Left lung (tissue), 10 donors: Measurements from ENCODE around the gene CRX. TPM values are rescaled to one million over a fixed set of nuclear protein-coding genes. Genes with fewer than 3 reads are reported as not detected.
"Not testable (repeated sequence)": the region's sequence is repeated elsewhere in the genome, so short reads cannot be mapped to it uniquely, and the experiment has no call there.

ENCODE experiments used
- ATAC-seq: fragments of 200-7000 bp; cut with Tn5 transposase; one replicate; pipeline ENCODE4 v1.9.1; 2020; ENCODE audit warnings: moderate library complexity
- DNase-seq, 4 donors: peaks; one replicate each; pipeline ENCODE4 v3.0.0-alpha.2; 2013 to 2020
- H3K27ac ChIP-seq, 2 donors: fragments of 200-600 bp; sonication (generic) in 1 of 2; one replicate each; pipeline versions ENCODE4 v1.5.0 to v1.8.0; 2020 to 2021
- H3K27me3 ChIP-seq, 2 donors: fragments of 200-600 bp; sonication (generic) in 1 of 2; one replicate each; pipeline versions ENCODE4 v1.5.0 to v1.8.0; 2020 to 2021
- H3K36me3 ChIP-seq, 2 donors: fragments of 200-600 bp; sonication (generic) in 1 of 2; one replicate each; pipeline versions ENCODE4 v1.5.0 to v1.8.0; 2020 to 2021
- H3K4me1 ChIP-seq, 2 donors: fragments of 200-600 bp; one replicate each; pipeline ENCODE4 v1.8.0; 2021
- H3K4me3 ChIP-seq, 2 donors: fragments of 200-600 bp; sonication (generic) in 1 of 2; one replicate each; pipeline versions ENCODE4 v1.5.0 to v1.8.0; 2020 to 2021; ENCODE audit warnings: mild to moderate bottlenecking in 1 of 2
- H3K9me3 ChIP-seq, 2 donors: fragments of 200-600 bp; sonication (generic) in 1 of 2; one replicate each; pipeline versions ENCODE4 v1.5.0 to v1.8.0; 2020 to 2021
- intact Hi-C, 2 donors: fragments of 100-400 bp; cut with DNase I; formaldehyde crosslinking; loops; one replicate each; pipeline versions ENCODE4 v1.11.2 to v1.14.2; 2022
- polyA plus RNA-seq, 6 donors: library from polyadenylated mRNA; unstranded; fragments of 120-200 nt; gene quantifications; one replicate each; pipeline ENCODE4 v1.2.1, GENCODE V29; 2013; ENCODE audit not compliant: insufficient read length in 6 of 6
- total RNA-seq, 2 donors: library from RNA; stranded (reverse); fragmentation: NEBNext Ultra II Directional; extraction: Animal tissue kit (Norgen Biotek cat#: 25700); gene quantifications; one replicate each; pipeline ENCODE4 v1.2.1, GENCODE V29; 2021
- TF ChIP-seq, protein P1 (sequence below), 2 donors: fragments of 200-600 bp; sonication (generic) in 1 of 2; IDR thresholded peaks; one replicate each; pipeline versions ENCODE4 v1.5.0 to v1.8.0; 2021; ENCODE audit warnings: antibody characterized with exemption in 2 of 2
- donor health status: DM: no; HTN: yes; CAD: no.
- donor health status: DM: no; HTN: no; CAD: no.

The CRX gene
- total and polyA plus RNA-seq, 8 donors = 0.07 to 0.14 (median 0.07) TPM; not detected in 2

DNA sequence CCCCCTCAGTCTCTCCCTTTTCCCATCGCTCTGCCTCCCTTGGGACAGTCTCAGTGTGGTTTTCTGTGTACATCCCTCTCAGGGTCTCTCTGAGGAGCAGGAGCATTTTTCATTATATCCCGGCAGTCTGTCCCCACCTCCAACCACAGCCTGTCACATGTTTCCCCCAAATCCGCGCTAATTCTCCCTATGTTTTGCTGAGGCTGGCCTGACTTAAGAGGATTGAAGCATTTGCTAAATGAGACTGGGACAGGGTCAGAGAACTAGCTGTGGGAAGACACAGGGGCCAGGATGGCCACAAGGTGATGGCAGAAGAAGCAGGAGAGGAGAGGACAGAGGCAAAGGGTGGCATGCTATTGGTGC lies 22.9 kb upstream of the CRX start:
- Histone ChIP-seq H3K4me3 (no peak overlapping the region), H3K9me3 (peaks cover 0 to 5% of the 10 kb centered on the region in 2 donors), H3K27me3 (no peaks in the 10 kb centered on the region), H3K27ac (no peak overlapping the region), H3K36me3 (no peaks in the 10 kb centered on the region), H3K4me1 (no peaks in the 10 kb centered on the region)
- DNase-seq = no peak
- TF ChIP-seq, protein P1, sequence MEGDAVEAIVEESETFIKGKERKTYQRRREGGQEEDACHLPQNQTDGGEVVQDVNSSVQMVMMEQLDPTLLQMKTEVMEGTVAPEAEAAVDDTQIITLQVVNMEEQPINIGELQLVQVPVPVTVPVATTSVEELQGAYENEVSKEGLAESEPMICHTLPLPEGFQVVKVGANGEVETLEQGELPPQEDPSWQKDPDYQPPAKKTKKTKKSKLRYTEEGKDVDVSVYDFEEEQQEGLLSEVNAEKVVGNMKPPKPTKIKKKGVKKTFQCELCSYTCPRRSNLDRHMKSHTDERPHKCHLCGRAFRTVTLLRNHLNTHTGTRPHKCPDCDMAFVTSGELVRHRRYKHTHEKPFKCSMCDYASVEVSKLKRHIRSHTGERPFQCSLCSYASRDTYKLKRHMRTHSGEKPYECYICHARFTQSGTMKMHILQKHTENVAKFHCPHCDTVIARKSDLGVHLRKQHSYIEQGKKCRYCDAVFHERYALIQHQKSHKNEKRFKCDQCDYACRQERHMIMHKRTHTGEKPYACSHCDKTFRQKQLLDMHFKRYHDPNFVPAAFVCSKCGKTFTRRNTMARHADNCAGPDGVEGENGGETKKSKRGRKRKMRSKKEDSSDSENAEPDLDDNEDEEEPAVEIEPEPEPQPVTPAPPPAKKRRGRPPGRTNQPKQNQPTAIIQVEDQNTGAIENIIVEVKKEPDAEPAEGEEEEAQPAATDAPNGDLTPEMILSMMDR (IDR thresholded peaks at IDR 0.05) = no peak
- intact Hi-C loops = no loop called here
- ATAC-seq = no peak

DNA sequence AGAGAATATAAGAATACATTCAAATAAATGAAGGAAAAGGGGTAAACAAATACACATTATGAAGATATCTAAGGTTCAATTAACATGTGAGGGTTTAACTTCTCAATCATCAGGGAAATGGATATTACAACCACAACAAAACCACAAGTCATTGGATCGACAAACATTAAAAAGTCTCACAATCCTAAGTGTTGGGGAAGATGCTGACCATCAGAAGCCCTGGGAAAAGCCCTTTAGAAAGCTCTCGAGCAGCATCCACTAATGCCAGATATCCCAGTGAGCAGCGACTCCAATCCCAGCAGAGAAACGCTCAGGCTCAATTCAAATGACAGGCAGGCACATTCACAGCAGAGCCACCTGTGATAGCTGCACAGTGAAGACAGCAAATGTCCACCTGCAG lies 20.5 kb upstream of the CRX start:
- TF ChIP-seq, protein P1 (IDR thresholded peaks at IDR 0.05) = no peak
- H3K4me3 ChIP-seq = no peak overlapping the region
- no peaks in the 10 kb centered on the region for H3K36me3 ChIP-seq
- ATAC-seq (no peak), DNase-seq (no peak)
- peaks cover 0 to 5% of the 10 kb centered on the region in 2 donors for H3K9me3 ChIP-seq
- H3K27ac ChIP-seq = no peak overlapping the region
- no peaks in the 10 kb centered on the region for H3K4me1 ChIP-seq
- intact Hi-C loops = no loop called here
- peaks cover 0 to 9% of the 10 kb centered on the region in 2 donors for H3K27me3 ChIP-seq

DNA sequence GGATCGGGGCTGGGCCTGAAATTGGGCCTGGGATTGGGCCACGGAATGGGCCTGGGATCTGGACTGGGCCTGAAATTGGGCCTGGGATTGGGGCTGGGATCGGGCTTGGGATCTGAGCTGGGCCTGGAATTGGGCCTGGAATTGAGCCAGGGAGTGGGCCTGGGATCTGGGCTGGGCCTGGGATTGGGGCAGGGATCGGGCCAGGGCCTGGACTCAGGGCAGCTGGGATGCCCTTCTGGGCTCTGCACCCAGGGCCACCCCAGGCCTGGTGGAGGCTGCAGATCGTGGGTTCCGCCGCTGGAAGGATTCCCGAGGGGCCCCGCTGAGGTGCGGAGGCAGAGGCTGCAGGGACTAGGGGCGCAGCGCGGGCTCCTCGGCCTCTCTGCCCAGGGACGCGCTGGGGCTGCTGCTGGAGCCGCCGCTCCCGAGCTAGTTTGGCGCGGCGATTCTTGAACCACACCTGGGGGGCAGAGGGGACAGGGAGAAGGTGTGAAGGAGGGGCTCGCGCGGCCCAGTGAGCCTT lies 19.2 kb upstream of the CRX start:
- ATAC-seq (no peak), DNase-seq (no peak)
- no peak overlapping the region for H3K27ac ChIP-seq
- intact Hi-C loops = no loop called here
- TF ChIP-seq, protein P1 (IDR thresholded peaks at IDR 0.05) = no peak
- H3K36me3 ChIP-seq = no peaks in the 10 kb centered on the region
- H3K9me3 ChIP-seq = peaks cover 0 to 5% of the 10 kb centered on the region in 2 donors
- H3K4me1 ChIP-seq = no peaks in the 10 kb centered on the region
- H3K4me3 ChIP-seq = no peak overlapping the region
- H3K27me3 ChIP-seq = peaks cover 0 to 13% of the 10 kb centered on the region in 2 donors

DNA sequence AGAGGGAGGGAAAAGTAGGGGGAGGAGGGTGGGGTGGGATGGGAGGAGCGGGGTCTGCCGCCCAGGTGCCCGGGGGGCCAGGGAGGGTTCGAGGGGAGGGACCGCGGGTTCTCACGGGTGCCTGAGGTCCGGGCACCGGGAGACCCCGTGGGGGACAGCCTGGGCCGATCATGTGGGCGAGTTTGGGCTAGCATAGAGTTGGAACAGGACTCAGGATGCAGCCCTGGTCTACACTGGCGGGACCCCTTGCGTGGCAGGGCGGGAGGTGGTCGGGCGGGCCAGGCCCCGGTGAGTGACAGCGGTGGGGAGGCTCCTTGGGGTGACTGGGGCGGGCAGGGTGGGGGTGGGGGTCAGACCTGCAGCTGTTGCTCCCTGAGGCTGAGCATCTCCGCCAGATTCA lies 18.6 kb upstream of the CRX start:
- intact Hi-C loops = not testable (repeated sequence)

DNA sequence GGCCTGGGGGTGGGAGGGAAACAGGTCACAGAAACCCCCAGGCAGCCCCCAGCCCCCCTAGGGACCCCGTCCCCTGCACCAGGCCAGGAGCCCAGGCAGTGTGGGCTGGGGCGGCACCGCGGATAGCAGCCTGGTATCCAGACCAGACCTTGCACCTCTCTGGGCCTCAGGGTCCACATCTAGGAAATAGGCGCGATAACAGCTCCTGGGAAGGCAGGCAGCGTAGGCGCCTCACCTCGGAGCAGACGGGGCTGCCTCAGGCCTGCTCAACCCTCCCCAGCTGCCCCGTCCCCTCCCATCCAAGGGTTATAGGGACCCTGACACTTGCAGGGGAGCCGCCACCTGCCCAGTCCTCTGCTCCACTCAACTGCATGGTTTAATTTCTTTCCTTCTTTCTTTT lies 18.1 kb upstream of the CRX start:
- intact Hi-C loops, ATAC-seq, H3K36me3 ChIP-seq, H3K4me3 ChIP-seq, H3K9me3 ChIP-seq, DNase-seq, H3K27ac ChIP-seq, H3K4me1 ChIP-seq: not testable (repeated sequence)
- peaks cover 0 to 13% of the 10 kb centered on the region in 2 donors for H3K27me3 ChIP-seq

More for the DNA sequence above, 18.6 kb upstream of the CRX start:
- not testable (repeated sequence) for DNase-seq, H3K27ac ChIP-seq, H3K36me3 ChIP-seq, ATAC-seq, H3K4me3 ChIP-seq, H3K9me3 ChIP-seq, H3K4me1 ChIP-seq
- H3K27me3 ChIP-seq = peaks cover 0 to 13% of the 10 kb centered on the region in 2 donors

DNA sequence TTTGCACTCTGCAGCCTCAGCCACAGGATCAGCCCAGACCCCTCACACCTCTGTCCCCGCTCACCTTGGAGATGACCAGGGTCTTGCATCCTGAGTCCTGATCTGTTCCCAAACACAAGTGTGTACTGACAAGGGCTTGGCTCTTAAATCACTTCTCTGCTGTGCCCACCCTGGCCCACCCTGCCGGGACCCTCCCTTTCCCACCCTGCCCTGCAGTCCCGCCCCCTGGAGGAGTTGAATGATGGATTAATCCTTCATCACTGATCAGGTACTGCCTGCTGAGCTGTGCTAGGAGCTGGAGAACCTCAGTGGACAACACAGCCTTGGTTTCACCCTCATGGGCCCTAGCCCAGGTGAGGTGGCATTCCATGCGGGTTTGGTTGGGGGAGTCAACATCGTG lies 17.3 kb upstream of the CRX start, which contains the start of gene TPRX1:
TPRX1 (minus strand) TSS at position 101 of the 400 bp plus-strand sequence; CDS start at position 89, 12 bp downstream.
- H3K9me3 ChIP-seq, H3K4me3 ChIP-seq, ATAC-seq, H3K27ac ChIP-seq, intact Hi-C loops, H3K4me1 ChIP-seq, DNase-seq, H3K36me3 ChIP-seq: not testable (repeated sequence)
- H3K27me3 ChIP-seq = peaks cover 0 to 13% of the 10 kb centered on the region in 2 donors

DNA sequence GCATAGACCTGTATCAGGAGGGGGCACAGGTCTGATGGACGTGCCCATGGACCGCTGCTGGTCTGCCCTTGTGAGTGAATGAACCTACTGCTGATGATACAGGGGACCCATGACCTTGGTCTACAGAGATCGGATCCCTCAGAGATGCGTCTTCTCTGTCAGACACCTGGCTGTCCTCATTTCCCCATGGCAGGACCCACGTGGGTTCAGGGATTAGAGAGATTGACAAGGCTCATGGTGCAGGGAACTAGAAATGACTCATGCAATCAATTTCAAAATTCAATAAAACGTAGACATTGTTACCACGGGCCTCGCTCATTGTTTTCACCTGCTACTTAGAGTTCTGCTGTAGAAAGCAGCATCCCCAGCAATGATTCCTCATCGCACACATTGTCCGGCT lies 16.4 kb upstream of the CRX start:
- ATAC-seq = no peak
- Histone ChIP-seq H3K36me3 (no peaks in the 10 kb centered on the region), H3K27me3 (peaks cover 0 to 13% of the 10 kb centered on the region in 2 donors), H3K4me1 (no peaks in the 10 kb centered on the region), H3K4me3 (no peak overlapping the region), H3K27ac (no peak overlapping the region), H3K9me3 (peaks cover 0 to 5% of the 10 kb centered on the region in 2 donors)
- TF ChIP-seq, protein P1 (IDR thresholded peaks at IDR 0.05) = no peak
- intact Hi-C loops = no loop called here
- DNase-seq = no peak
